Lung (tissue), 12 donors: ENCODE results near the gene FANK1. TPM values are rescaled to one million over a fixed set of nuclear protein-coding genes. Genes with fewer than 3 reads are reported as not detected.

Experiments used
- ATAC-seq: fragments of 200-7000 bp; cut with Tn5 transposase; one replicate; pipeline ENCODE4 v1.9.1; 2020; ENCODE audit warnings: moderate number of reproducible peaks; ENCODE audit not compliant: insufficient read depth, low FRiP score
- DNase-seq, 3 donors: peaks; one replicate each; pipeline ENCODE4 v3.0.0-alpha.2; 2013 to 2017
- H3K27ac ChIP-seq, 2 donors: one replicate each; pipeline ENCODE4 v1.5.1; 2013; ENCODE audit warnings: mild to moderate bottlenecking in 2 of 2, moderate library complexity in 2 of 2, control low read depth in 1 of 2, inconsistent platforms in 1 of 2, low read depth in 1 of 2, low read length in 1 of 2
- H3K27me3 ChIP-seq, 3 donors: one replicate each; pipeline ENCODE4 v1.5.1; 2013; ENCODE audit warnings: low read length in 2 of 3; ENCODE audit not compliant: control insufficient read depth in 3 of 3, insufficient read depth in 3 of 3
- H3K36me3 ChIP-seq, 4 donors: one replicate each; pipeline ENCODE4 v1.5.1; 2013; ENCODE audit warnings: low read length in 4 of 4, mild to moderate bottlenecking in 1 of 4, moderate library complexity in 1 of 4; ENCODE audit not compliant: control insufficient read depth in 4 of 4, insufficient read depth in 4 of 4
- H3K4me1 ChIP-seq, 5 donors: one replicate each; pipeline ENCODE4 v1.5.1; 2013; ENCODE audit warnings: low read length in 5 of 5, mild to moderate bottlenecking in 2 of 5, moderate library complexity in 1 of 5; ENCODE audit not compliant: control insufficient read depth in 5 of 5, insufficient read depth in 5 of 5
- H3K4me3 ChIP-seq: one replicate; pipeline ENCODE4 v1.5.1; 2013; ENCODE audit warnings: mild to moderate bottlenecking, control low read depth, moderate library complexity
- H3K9ac ChIP-seq, 2 donors: one replicate each; pipeline ENCODE4 v1.5.1; 2013; ENCODE audit warnings: low read length in 2 of 2, control low read depth in 1 of 2; ENCODE audit not compliant: insufficient read depth in 1 of 2
- H3K9me3 ChIP-seq, 4 donors: one replicate each; pipeline ENCODE4 v1.5.1; 2013; ENCODE audit warnings: low read length in 3 of 4, mild to moderate bottlenecking in 1 of 4, moderate library complexity in 1 of 4; ENCODE audit not compliant: control insufficient read depth in 4 of 4, insufficient read depth in 3 of 4
- WGBS, 2 donors: extraction: QIAGEN DNeasy Blood & Tissue Kit; methylation state at CpG; one replicate each; pipeline ENCODE4 v1.1.7; 2013; 5-methylcytosine and 5-hydroxymethylcytosine counted together
- polyA plus RNA-seq, 2 donors: library from polyadenylated mRNA; stranded (reverse); fragments of 200-250 nt; gene quantifications; one replicate each; pipeline ENCODE4 v1.2.1, GENCODE V29; 2013
- total RNA-seq, 2 donors: library from RNA; depleted of rRNA in 1 of 2; stranded (reverse); fragments of >200 nt in 1 of 2; gene quantifications; one replicate each; pipeline ENCODE4 v1.2.1, GENCODE V29; 2014 to 2021
- TF ChIP-seq, protein P1 (sequence below): IDR thresholded peaks from 2 replicates; pipeline ENCODE4 v1.5.1; 2012; ENCODE audit warnings: mild to moderate bottlenecking; ENCODE audit errors: control extremely low read depth, extremely low read depth
- donor health status: control.
- donor health status: control.
- donor health status: Bipolar disorder and iron deficiency.
- donor health status: healthy.
- donor health status: DM: yes; HTN: yes; CAD: no.

Gene FANK1
- total and polyA plus RNA-seq, 4 donors, result 8.7 to 18.4 (median 13.7) TPM

DNA sequence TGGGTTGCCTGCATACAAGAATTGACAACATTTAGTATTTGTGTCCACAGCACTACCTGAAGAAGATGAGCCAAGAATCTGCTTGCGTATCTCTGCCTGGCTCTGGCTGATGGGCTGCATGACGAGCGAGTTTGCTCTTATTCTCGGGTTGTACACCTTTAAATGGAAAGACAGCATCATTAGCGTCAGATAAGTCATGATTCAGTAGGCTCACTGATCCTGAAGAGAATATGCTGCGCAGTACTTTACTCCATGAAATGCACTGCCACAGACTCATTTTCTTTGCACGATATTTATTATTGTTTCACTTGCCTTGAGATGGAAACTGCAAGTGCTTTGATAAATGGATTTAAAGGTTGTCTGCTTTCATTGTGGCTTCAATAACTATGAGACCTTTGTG is 43.9 kb upstream of the FANK1 start:
- Histone ChIP-seq H3K27ac (no peak overlapping the region), H3K9me3 (peaks cover 0 to 2% (median 0%) of the 10 kb centered on the region in 4 donors), H3K9ac (no peak overlapping the region), H3K36me3 (peaks cover 9 to 31% (median 14%) of the 10 kb centered on the region in 4 donors), H3K27me3 (no peaks in the 10 kb centered on the region), H3K4me3 (no peak overlapping the region), H3K4me1 (no peaks in the 10 kb centered on the region)
- WGBS, 2 donors, result 97 to 99% methylated on average over 7 of the region's 7 CpGs
- no peak for DNase-seq
- no peak for ATAC-seq
- TF ChIP-seq, protein P1, sequence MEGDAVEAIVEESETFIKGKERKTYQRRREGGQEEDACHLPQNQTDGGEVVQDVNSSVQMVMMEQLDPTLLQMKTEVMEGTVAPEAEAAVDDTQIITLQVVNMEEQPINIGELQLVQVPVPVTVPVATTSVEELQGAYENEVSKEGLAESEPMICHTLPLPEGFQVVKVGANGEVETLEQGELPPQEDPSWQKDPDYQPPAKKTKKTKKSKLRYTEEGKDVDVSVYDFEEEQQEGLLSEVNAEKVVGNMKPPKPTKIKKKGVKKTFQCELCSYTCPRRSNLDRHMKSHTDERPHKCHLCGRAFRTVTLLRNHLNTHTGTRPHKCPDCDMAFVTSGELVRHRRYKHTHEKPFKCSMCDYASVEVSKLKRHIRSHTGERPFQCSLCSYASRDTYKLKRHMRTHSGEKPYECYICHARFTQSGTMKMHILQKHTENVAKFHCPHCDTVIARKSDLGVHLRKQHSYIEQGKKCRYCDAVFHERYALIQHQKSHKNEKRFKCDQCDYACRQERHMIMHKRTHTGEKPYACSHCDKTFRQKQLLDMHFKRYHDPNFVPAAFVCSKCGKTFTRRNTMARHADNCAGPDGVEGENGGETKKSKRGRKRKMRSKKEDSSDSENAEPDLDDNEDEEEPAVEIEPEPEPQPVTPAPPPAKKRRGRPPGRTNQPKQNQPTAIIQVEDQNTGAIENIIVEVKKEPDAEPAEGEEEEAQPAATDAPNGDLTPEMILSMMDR, result no peak

DNA sequence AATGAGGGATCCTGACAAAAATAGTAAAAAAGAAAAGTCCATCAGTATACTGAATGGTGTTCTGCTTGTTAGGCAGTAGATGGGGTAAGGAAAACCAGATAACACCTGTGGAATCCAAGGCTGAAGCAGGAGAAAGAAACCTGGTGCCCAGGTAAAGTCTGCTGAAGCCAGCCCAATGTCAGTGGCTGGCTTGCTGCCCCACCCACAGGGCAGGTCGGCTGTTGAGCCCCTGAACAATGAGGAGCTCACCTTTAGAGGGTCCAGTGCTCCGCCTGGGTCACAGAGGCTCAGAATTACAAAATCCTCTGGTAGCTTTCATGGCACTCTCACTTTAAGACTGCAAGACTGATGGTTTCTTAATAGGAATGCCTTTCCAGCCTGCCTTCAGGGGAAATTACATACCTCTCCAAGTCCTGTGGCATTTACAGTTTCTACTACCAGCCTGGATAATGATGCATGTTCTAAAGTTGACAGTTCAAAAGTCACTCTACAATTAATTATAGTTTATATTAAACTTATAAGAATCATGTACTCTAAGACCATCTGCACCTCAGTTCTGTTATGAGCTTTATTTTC is 39.1 kb upstream of the FANK1 start:
- ATAC-seq (no peak), DNase-seq (no peak)
- H3K9ac ChIP-seq, result no peak overlapping the region
- H3K4me1 ChIP-seq, result no peaks in the 10 kb centered on the region
- H3K36me3 ChIP-seq, result peaks cover 4 to 19% (median 9%) of the 10 kb centered on the region in 4 donors
- WGBS, 2 donors, result 86 to 92% methylated on average over 2 of the region's 2 CpGs
- H3K4me3 ChIP-seq, result no peak overlapping the region
- no peaks in the 10 kb centered on the region for H3K9me3 ChIP-seq
- H3K27ac ChIP-seq, result no peak overlapping the region
- no peaks in the 10 kb centered on the region for H3K27me3 ChIP-seq
- TF ChIP-seq, protein P1, result no peak

DNA sequence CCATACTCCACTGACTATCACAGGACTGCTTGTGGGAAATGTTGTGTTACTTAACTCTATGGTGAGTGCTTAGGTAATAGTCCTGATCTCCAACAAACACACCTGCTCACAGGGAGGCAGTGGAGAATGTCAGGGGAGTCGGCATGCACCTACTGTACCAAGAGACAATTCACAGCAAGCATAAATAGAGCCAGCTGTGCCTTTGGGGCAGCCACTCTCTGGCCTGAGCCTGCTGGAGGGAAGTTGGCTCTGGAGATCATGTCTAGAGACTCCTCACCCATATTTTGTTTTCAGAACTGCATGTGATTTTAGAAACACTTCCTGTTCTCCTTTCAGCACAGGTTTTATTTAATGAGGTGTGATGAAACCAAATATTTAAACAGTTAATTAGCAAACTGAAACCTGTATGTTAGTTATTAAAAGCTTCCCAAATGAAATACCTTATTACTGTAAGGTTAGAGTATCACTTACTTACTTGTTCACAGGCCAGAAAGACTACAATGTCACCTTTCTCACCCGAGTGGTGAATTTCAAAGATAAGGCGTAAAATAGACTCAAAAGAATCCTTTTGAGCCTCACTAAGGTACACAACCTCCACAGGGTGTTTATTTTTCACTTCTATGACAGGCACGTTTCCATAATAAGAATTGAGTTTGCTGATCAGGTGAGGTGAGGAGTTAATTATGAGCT is 37.1 kb upstream of the FANK1 start:
- no peak for ATAC-seq
- no peak for DNase-seq

More for the DNA sequence above, 37.1 kb upstream of the FANK1 start:
- H3K36me3 ChIP-seq, result peaks cover 0 to 12% (median 6%) of the 10 kb centered on the region in 4 donors
- WGBS, 2 donors, result 73 to 87% methylated on average over 4 of the region's 4 CpGs
- no peaks in the 10 kb centered on the region for H3K4me1 ChIP-seq
- TF ChIP-seq, protein P1, result no peak
- no peak overlapping the region for H3K9ac ChIP-seq
- H3K27me3 ChIP-seq, result no peaks in the 10 kb centered on the region
- H3K9me3 ChIP-seq, result no peaks in the 10 kb centered on the region
- H3K4me3 ChIP-seq, result no peak overlapping the region
- peak overlapping the region in 1 of 2 donors; percentile 79 for H3K27ac ChIP-seq
